ENCODE measurements around the gene FPGS. TPM values are rescaled to one million over a fixed set of nuclear protein-coding genes. Genes with fewer than 3 reads are reported as not detected.

The FPGS gene
- total RNA-seq, 4 donors from 2014 or later: 42.0 to 230 (median 75.4) TPM

DNA sequence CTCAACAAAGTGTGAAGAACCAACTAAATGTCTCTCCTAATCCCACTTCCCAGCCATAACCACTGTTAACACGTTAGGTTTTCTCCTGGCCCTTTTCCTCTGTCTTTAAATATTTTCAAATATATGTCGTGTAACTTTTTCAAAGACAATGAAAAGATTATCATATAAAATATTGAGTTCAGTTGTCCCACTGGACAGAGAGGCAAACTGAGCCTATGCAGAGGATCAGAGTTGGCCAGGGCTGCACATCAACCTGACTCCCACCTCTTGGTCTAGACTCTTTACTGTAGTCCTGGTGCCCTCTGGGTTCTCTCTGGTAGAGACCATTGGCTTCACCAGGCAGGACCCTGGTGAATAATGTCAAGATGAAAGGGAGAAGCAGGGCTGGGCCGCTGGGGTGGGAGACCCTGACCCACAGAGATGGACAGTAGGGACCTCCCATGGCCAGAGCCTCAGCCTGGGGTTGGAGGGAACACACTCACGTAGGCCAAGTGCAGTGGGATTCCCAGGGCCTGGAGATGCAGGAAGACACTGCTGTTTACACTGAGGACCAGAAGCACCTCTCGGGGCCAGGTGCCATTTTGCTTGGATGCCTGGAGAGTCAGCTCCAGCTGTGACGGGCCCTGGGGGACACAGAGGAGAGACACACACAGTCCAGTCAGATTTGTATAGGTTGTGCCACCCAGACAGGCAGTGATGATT lies 26.7 kb downstream of the FPGS start:
- no peak for TF ChIP-seq CTCF (IDR thresholded peaks at IDR 0.05; ENCODE audit: low read depth)

DNA sequence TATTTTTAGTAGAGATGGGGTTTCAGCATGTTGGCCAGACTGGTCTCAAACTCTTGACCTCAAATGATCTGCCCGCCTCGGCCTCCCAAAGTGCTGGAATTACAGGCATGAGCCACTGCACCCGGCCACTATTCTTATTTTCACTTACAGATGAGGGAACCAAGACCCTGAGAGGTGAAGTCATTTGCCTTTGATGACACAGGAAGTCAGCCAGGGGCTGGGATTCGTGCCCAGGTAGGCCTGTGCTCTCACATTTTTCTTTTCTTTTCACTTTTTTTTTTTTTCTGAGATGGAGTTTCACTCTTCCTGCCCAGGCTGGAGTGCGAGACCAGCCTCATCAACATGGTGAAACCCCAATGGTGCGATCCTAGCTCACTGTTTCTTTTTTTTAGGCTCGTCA lies 29.6 kb downstream of the FPGS start:
- TF ChIP-seq CTCF (IDR thresholded peaks at IDR 0.05; ENCODE audit: low read depth): no peak

GRCh38 chr9:127833555-127833954 lies 30.9 kb downstream of the FPGS start:
- TF ChIP-seq CTCF (IDR thresholded peaks at IDR 0.05; ENCODE audit: low read depth): no peak

DNA sequence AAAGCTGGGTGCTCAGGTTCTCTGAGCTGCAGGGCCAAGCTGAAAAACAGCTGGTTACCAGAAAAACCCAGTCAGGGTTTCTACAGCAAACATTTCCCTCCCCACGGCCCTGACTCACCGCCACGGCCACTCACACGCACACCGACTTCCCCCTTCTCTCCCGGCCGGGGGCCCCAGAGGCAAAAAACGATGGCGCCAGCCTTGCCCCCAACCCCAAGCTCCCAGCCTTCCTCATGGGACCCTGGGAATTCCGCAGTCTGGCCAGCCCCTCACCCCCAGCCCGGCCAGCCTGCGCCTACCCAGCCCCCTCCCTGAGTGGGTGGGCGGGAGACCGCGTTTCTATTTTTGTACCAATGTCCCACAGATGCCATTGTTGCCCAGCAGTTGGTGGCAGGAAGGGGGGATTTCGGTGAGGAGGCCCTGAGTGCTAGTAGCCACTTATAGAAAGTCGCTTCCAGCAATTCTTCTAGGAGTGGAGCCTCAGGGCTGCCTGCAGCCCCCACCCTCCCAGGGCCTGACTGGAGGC lies 33.4 kb downstream of the FPGS start:
- TF ChIP-seq CTCF (IDR thresholded peaks at IDR 0.05; ENCODE audit: low read depth): no peak

DNA sequence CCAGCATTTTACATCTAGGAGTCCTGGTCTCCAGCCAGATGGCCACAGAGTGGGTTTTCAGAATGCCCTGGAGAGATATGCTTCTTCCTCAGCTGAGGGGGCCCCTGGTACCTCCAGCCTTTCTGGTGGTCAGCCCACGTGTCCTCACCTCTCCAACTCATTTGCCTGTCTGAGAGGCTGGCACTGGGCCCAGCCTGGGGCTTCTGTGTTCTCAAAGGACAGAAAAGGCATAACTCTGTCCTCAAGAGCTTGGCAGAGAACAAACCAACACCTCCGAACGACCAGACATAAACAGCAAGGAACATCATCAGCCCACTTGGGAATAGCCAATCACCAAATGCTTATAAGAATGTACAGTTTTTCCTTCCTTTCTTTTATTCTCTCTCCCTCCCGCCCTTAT lies 34.7 kb downstream of the FPGS start:
- TF ChIP-seq CTCF (IDR thresholded peaks at IDR 0.05; ENCODE audit: low read depth): no peak

DNA sequence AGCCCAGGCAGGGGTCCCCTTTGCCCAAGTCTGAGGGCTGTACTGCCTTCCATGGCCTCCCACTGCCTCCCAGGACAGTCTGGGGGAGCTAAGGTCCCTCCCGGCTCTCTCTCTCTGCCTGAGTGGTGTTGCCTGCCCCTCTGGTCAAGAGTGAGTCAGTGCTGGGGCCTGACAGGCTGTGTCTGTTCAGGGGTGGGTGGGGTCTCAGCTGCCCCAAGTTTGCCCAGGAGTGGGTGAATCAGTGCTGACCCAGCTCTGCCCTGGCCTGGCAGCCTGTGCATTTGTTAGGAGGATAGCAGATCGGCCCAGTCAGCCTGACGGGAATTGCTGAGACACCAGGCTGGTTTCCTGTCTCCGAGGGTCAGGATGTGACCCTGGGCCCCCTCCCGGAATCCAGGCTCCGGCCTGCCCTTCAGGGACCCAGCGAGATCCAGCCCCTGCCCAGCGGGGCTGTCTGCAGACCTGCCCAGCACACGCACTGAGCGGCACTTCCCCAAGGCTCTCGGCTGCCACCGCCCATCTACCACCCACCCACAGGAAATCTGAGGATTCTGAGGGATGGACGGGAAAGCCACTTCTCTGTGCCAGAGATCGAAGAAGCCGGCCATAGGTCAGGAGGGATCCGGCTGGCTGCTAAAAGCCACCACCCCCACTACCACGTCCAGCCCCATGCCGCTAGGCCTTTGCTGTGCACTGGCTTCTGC lies 35.8 kb downstream of the FPGS start:
- TF ChIP-seq CTCF (IDR thresholded peaks at IDR 0.05; ENCODE audit: low read depth): no peak

GRCh38 chr9:127841087-127841835 lies 38.6 kb downstream of the FPGS start:
- no peak for TF ChIP-seq CTCF (IDR thresholded peaks at IDR 0.05; ENCODE audit: low read depth)

All from subcutaneous adipose tissue (tissue), 4 donors.